HG02973 (cell line): ENCODE data around the gene RFLNA.

Experiments used
- ATAC-seq: cut with Tn5 transposase; IDR thresholded peaks from one replicate; pipeline ENCODE4 v1.9.1; 2021; ENCODE audit warnings: moderate library complexity; ENCODE audit not compliant: unreplicated experiment

RFLNA gene

GRCh38 chr12:124354400-124354799, 59.5 kb downstream of the RFLNA start:
- no peak for ATAC-seq

GRCh38 chr12:124356221-124356620, 61.3 kb downstream of the RFLNA start:
- ATAC-seq = no peak

GRCh38 chr12:124357616-124358015, 62.7 kb downstream of the RFLNA start:
- ATAC-seq = no peak

GRCh38 chr12:124358572-124358971, 63.7 kb downstream of the RFLNA start:
- ATAC-seq = no peak

GRCh38 chr12:124359671-124360581, 65.0 kb downstream of the RFLNA start:
- ATAC-seq = no peak

- no peak for ATAC-seq
Measured at GRCh38 chr12:124361074-124361970, 66.4 kb downstream of the RFLNA start.

GRCh38 chr12:124361996-124362395, 67.1 kb downstream of the RFLNA start:
- ATAC-seq = no peak

GRCh38 chr12:124363353-124363965, 68.6 kb downstream of the RFLNA start:
- no peak for ATAC-seq

GRCh38 chr12:124364543-124364942, 69.7 kb downstream of the RFLNA start:
- no peak for ATAC-seq
